GM19025 (cell line): Measurements from ENCODE around the gene MRTO4.

Experiments used
- ATAC-seq: cut with Tn5 transposase; IDR thresholded peaks from one replicate; pipeline ENCODE4 v1.9.1; 2021; ENCODE audit warnings: mild to moderate bottlenecking, low read depth, moderate library complexity; ENCODE audit not compliant: unreplicated experiment

Gene MRTO4

DNA sequence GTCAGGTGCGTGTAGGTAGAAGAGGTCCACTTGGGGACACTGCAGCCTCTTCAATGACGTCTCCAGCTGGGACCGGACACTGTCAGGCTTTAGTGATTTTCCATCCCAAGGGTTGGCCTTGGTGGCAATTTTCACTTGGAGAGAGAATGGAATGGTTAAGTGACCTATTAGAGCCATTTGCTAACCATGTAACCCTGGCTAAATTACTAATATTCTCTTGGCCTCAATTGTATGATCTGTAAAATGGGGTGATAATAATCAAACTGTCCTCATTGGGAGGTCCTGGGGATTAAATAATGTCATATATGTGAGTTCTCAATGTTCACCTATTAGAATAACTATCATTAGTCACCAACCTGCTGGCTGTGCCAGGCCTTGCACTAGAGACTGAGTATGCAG, 56.9 kb downstream of the MRTO4 start:
- ATAC-seq, result no peak

DNA sequence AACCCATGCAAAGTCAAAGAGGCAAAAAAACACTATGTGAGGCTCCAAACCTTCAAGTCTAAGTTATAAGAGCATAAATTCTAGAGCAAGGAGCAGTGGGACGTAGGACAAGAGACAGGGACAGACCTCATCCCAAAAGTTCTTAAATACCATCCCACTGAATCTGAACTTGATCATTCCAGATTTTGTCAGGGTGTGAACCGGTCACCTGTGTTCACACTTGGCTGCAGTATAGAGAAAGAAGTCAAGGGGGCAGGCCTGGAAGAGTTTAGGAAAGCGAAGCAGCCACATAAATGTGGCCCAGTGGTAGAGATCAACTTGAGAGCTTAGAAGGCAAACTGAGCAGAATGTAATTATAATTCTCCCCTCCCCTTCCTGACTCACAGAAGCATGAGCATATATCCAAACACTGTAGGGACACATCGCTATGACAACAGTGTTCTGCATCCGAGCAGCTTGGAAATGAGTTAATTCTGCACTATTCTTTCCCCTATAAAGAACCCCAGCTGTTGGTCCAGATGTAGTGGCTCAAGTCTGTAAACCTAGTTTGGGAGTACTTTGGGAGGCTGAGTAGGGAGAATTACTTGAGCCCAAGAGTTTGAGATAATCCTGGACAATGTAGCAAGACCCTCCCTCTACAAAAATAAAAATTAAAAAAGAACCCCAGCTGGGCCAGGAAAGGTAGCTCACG, 57.7 kb downstream of the MRTO4 start:
- ATAC-seq, result no peak
